H9 (cell line): ENCODE data around the gene GAPT. TPM values are rescaled to one million over a fixed set of nuclear protein-coding genes. Genes with fewer than 3 reads are reported as not detected.

ENCODE experiments used
- DNase-seq: peaks from one replicate; pipeline ENCODE4 v3.0.0-alpha.2; 2017
- H2AFZ ChIP-seq: one replicate; pipeline ENCODE4 v1.6.1; 2013; ENCODE audit warnings: mild to moderate bottlenecking, low read length, control low read depth, moderate library complexity
- H2AK5ac ChIP-seq: 2 replicates; pipeline ENCODE4 v1.6.1; 2013; ENCODE audit warnings: low read length, control low read depth, mixed read lengths; ENCODE audit not compliant: insufficient read length
- H2BK120ac ChIP-seq: one replicate; pipeline ENCODE4 v1.6.1; 2013; ENCODE audit warnings: low read depth, mild to moderate bottlenecking, low read length, control low read depth, inconsistent platforms; ENCODE audit not compliant: poor library complexity, severe bottlenecking
- H2BK12ac ChIP-seq: 2 replicates; pipeline ENCODE4 v1.6.1; 2013; ENCODE audit warnings: low read length, control low read depth, mixed read lengths, low read depth; ENCODE audit not compliant: insufficient read length
- H2BK15ac ChIP-seq: 2 replicates; pipeline ENCODE4 v1.6.1; 2013; ENCODE audit warnings: low read depth, low read length, control low read depth
- H2BK20ac ChIP-seq: one replicate; pipeline ENCODE4 v1.6.1; 2013; ENCODE audit warnings: low read depth, mild to moderate bottlenecking, low read length, control low read depth, inconsistent platforms; ENCODE audit not compliant: poor library complexity, severe bottlenecking
- H2BK5ac ChIP-seq: 2 replicates; pipeline ENCODE4 v1.6.1; 2013; ENCODE audit warnings: low read length, control low read depth, mixed read lengths; ENCODE audit not compliant: insufficient read length
- H3K14ac ChIP-seq: 2 replicates; pipeline ENCODE4 v1.6.1; 2013; ENCODE audit warnings: low read length, control low read depth; ENCODE audit not compliant: insufficient read depth
- H3K18ac ChIP-seq: 2 replicates; pipeline ENCODE4 v1.6.1; 2013; ENCODE audit warnings: low read depth, mild to moderate bottlenecking, mixed read lengths, low read length, control low read depth; ENCODE audit not compliant: insufficient read length
- H3K23ac ChIP-seq: 2 replicates; pipeline ENCODE4 v1.6.1; 2013; ENCODE audit warnings: low read length, control low read depth, mixed read lengths, low read depth; ENCODE audit not compliant: insufficient read length
- H3K23me2 ChIP-seq: 2 replicates; pipeline ENCODE4 v1.6.1; 2013; ENCODE audit warnings: low read depth, mild to moderate bottlenecking, mixed read lengths, low read length, control low read depth; ENCODE audit not compliant: insufficient read length, poor library complexity, severe bottlenecking
- H3K27ac ChIP-seq: 2 replicates; pipeline ENCODE4 v1.5.1; 2013; ENCODE audit warnings: low read length, control low read depth, mixed read lengths, low read depth; ENCODE audit not compliant: insufficient read length
- H3K27me3 ChIP-seq: 2 replicates; pipeline ENCODE4 v1.6.1; 2013; ENCODE audit warnings: low read length, control low read depth, inconsistent platforms; ENCODE audit not compliant: insufficient read depth
- H3K4ac ChIP-seq: 2 replicates; pipeline ENCODE4 v1.6.1; 2013; ENCODE audit warnings: low read depth, mild to moderate bottlenecking, control low read depth, inconsistent platforms, low read length, moderate library complexity
- H3K4me1 ChIP-seq: 2 replicates; pipeline ENCODE4 v1.6.1; 2013; ENCODE audit warnings: low read length, control low read depth, inconsistent platforms; ENCODE audit not compliant: insufficient read depth
- H3K4me2 ChIP-seq: 2 replicates; pipeline ENCODE4 v1.6.1; 2013; ENCODE audit warnings: low read length, control low read depth, mixed read lengths; ENCODE audit not compliant: insufficient read length, insufficient read depth
- H3K56ac ChIP-seq: 2 replicates; pipeline ENCODE4 v1.6.1; 2013; ENCODE audit warnings: low read depth, mild to moderate bottlenecking, mixed read lengths, low read length, control low read depth; ENCODE audit not compliant: insufficient read length
- H3K79me1 ChIP-seq: 2 replicates; pipeline ENCODE4 v1.6.1; 2013; ENCODE audit warnings: low read depth, mild to moderate bottlenecking, moderate library complexity, low read length, control low read depth, inconsistent platforms; ENCODE audit not compliant: insufficient read depth, poor library complexity, severe bottlenecking
- H3K79me2 ChIP-seq: 2 replicates; pipeline ENCODE4 v1.6.1; 2013; ENCODE audit warnings: low read length, control low read depth, inconsistent platforms; ENCODE audit not compliant: insufficient read depth
- H3K9ac ChIP-seq: 2 replicates; pipeline ENCODE4 v1.6.1; 2013; ENCODE audit warnings: low read length, control low read depth, mixed read lengths; ENCODE audit not compliant: insufficient read length; ENCODE audit errors: extremely low read depth
- H3K9me3 ChIP-seq: one replicate; pipeline ENCODE4 v1.6.1; 2013; ENCODE audit warnings: low read depth, low read length, inconsistent platforms; ENCODE audit not compliant: control insufficient read depth
- H3T11ph ChIP-seq: one replicate; pipeline ENCODE4 v1.6.1; 2013; ENCODE audit warnings: mild to moderate bottlenecking, low read length, control low read depth, inconsistent platforms
- H4K20me1 ChIP-seq: one replicate; pipeline ENCODE4 v1.6.1; 2013; ENCODE audit not compliant: control insufficient read depth, insufficient read length, insufficient read depth
- H4K5ac ChIP-seq: 2 replicates; pipeline ENCODE4 v1.6.1; 2013; ENCODE audit warnings: low read depth, mild to moderate bottlenecking, mixed read lengths, low read length, control low read depth; ENCODE audit not compliant: insufficient read length
- H4K8ac ChIP-seq: replicated peaks from 2 replicates; pipeline ENCODE4 v1.6.1; 2013; ENCODE audit warnings: low read length, control low read depth, mixed read lengths, low read depth; ENCODE audit not compliant: insufficient read length
- H4K91ac ChIP-seq: 2 replicates; pipeline ENCODE4 v1.6.1; 2013; ENCODE audit warnings: low read depth, mild to moderate bottlenecking, moderate library complexity, mixed read lengths, low read length, control low read depth; ENCODE audit not compliant: insufficient read length
- H3K27ac Mint-ChIP-seq, 3 experiments: 2 replicates in 2 of 3; 3 replicates in 1 of 3; pipeline ENCODE4 v1.8.0; 2020 to 2021; ENCODE audit warnings: mixed read lengths in 3 of 3, mild to moderate bottlenecking in 1 of 3, moderate library complexity in 1 of 3
- H3K27me3 Mint-ChIP-seq: 2 replicates; pipeline ENCODE4 v1.8.0; 2021; ENCODE audit warnings: low read depth, mild to moderate bottlenecking, moderate library complexity, mixed read lengths
- H3K36me3 Mint-ChIP-seq, 3 experiments: 2 replicates in 2 of 3; 3 replicates in 1 of 3; pipeline ENCODE4 v1.8.0; 2020 to 2021; ENCODE audit warnings: low read depth in 3 of 3, mixed read lengths in 3 of 3; ENCODE audit not compliant: insufficient read depth in 1 of 3
- H3K4me1 Mint-ChIP-seq, 2 experiments: 2 replicates each; pipeline ENCODE4 v1.8.0; 2020; ENCODE audit warnings: mixed read lengths in 2 of 2
- H3K4me3 Mint-ChIP-seq, 2 experiments: 2 replicates in 1 of 2; 3 replicates in 1 of 2; pipeline ENCODE4 v1.8.0; 2020 to 2021; ENCODE audit warnings: mild to moderate bottlenecking in 2 of 2, mixed read lengths in 2 of 2, moderate library complexity in 1 of 2
- H3K9me3 Mint-ChIP-seq, 2 experiments: 2 replicates in 1 of 2; 3 replicates in 1 of 2; pipeline ENCODE4 v1.8.0; 2020; ENCODE audit warnings: mild to moderate bottlenecking in 2 of 2, mixed read lengths in 2 of 2, moderate library complexity in 1 of 2
- WGBS: extraction: QIAGEN DNeasy Blood & Tissue Kit; methylation state at CpG from one replicate; pipeline ENCODE4 v1.1.7; 2013; ENCODE audit warnings: missing lambda C conversion rate, low lambda C conversion rate, mixed read lengths; ENCODE audit not compliant: insufficient read length; ENCODE audit errors: extremely low coverage; 5-methylcytosine and 5-hydroxymethylcytosine counted together
- total RNA-seq: library from RNA; stranded (reverse); gene quantifications from 2 replicates; pipeline ENCODE4 v1.2.1, GENCODE V29; 2021
- TF ChIP-seq, protein P1 (sequence below): fragments of 200-600 bp; sonication (generic); conservative IDR thresholded peaks from 3 replicates; pipeline ENCODE4 v1.8.0; 2021; ENCODE audit warnings: antibody characterized with exemption, mild to moderate bottlenecking

Gene GAPT
- total RNA-seq, 1 experiment from 2014 or later: not detected

DNA sequence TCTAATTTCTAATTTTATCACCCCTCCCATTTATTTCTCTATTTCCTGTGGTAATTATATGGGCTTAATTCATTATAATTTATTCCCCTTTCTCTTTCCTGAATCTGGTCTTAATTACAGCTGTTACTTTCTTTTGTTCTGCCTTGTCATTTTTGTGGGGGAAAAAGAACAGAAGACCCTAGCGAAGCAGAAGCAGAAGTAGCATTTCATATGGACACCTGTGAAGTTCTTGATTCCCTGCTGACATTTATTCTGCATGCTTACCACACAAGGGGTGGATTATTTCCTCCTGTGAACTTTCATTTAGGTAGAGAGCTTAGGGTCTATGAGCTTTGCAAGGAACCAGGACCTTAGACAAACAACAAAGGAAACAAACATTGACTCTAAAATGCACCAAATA lies 33.3 kb downstream of the GAPT start:
- Histone ChIP-seq H2BK5ac (no peak overlapping the region), H2BK12ac (no peak overlapping the region), H3K79me2 (no peaks in the 10 kb centered on the region), H3T11ph (no peak overlapping the region), H3K56ac (no peak overlapping the region), H2BK120ac (no peak overlapping the region), H3K4me2 (no peak overlapping the region), H3K4me1 (no peaks in the 10 kb centered on the region), H4K20me1 (no peaks in the 10 kb centered on the region), H3K4ac (no peak overlapping the region), H2AK5ac (no peak overlapping the region), H3K27me3 (no peaks in the 10 kb centered on the region), H4K91ac (no peak overlapping the region), H3K14ac (no peak overlapping the region), H3K79me1 (no peaks in the 10 kb centered on the region), H2BK20ac (no peak overlapping the region), H3K9ac (no peak overlapping the region), H2BK15ac (no peak overlapping the region), H4K8ac (no peak overlapping the region), H3K9me3 (no peaks in the 10 kb centered on the region), H4K5ac (no peak overlapping the region), H2AFZ (no peak overlapping the region), H3K23me2 (no peaks in the 10 kb centered on the region), H3K27ac (no peak overlapping the region), H3K18ac (no peak overlapping the region), H3K23ac (no peak overlapping the region)
- Mint-ChIP-seq H3K27ac (no peak overlapping the region), H3K36me3 (no peaks in the 10 kb centered on the region), H3K4me1 (peaks cover 0 to 3% of the 10 kb centered on the region in 2 experiments; a peak in 2 of 4 replicates), H3K4me3 (no peak overlapping the region), H3K9me3 (no peaks in the 10 kb centered on the region), H3K27me3 (no peaks in the 10 kb centered on the region)
- TF ChIP-seq, protein P1, sequence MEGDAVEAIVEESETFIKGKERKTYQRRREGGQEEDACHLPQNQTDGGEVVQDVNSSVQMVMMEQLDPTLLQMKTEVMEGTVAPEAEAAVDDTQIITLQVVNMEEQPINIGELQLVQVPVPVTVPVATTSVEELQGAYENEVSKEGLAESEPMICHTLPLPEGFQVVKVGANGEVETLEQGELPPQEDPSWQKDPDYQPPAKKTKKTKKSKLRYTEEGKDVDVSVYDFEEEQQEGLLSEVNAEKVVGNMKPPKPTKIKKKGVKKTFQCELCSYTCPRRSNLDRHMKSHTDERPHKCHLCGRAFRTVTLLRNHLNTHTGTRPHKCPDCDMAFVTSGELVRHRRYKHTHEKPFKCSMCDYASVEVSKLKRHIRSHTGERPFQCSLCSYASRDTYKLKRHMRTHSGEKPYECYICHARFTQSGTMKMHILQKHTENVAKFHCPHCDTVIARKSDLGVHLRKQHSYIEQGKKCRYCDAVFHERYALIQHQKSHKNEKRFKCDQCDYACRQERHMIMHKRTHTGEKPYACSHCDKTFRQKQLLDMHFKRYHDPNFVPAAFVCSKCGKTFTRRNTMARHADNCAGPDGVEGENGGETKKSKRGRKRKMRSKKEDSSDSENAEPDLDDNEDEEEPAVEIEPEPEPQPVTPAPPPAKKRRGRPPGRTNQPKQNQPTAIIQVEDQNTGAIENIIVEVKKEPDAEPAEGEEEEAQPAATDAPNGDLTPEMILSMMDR: no peak
- DNase-seq: no peak
- no CpG with 5 or more reads among the region's 1 CpG for WGBS
